WTC11 (cell line): ENCODE results near the gene AFF2. TPM values are rescaled to one million over a fixed set of nuclear protein-coding genes. Genes with fewer than 3 reads are reported as not detected.

Source experiments
- ATAC-seq: fragments of 200-7000 bp; cut with Tn5 transposase; 2 replicates; pipeline ENCODE4 v1.10.0; 2021; ENCODE audit warnings: mild to moderate bottlenecking, moderate library complexity
- CTCF ChIA-PET: fragments of 300-600 bp; sonication (Branson Sonifier 250); formaldehyde crosslinking; loops from one replicate; lab custom pipeline; 2021; ENCODE audit warnings: antibody characterized with exemption; lab: Charles Lee
- POLR2A ChIA-PET: fragments of 350-600 bp; sonication (Branson Sonifier 250); formaldehyde crosslinking; loops from one replicate; lab custom pipeline; 2021; ENCODE audit warnings: antibody characterized with exemption; lab: Charles Lee
- DNase-seq: peaks from one replicate; pipeline ENCODE4 v3.0.0; 2021; ENCODE audit warnings: low spot score
- H3K27ac Mint-ChIP-seq: 2 replicates; pipeline ENCODE4 v1.8.0; 2021; ENCODE audit warnings: mixed read lengths
- H3K27me3 Mint-ChIP-seq: 2 replicates; pipeline ENCODE4 v1.8.0; 2021; ENCODE audit warnings: low read depth, mild to moderate bottlenecking, moderate library complexity, mixed read lengths
- H3K36me3 Mint-ChIP-seq: 2 replicates; pipeline ENCODE4 v1.8.0; 2021; ENCODE audit warnings: mixed read lengths
- H3K4me1 Mint-ChIP-seq: 2 replicates; pipeline ENCODE4 v1.8.0; 2022; ENCODE audit warnings: mixed read lengths
- H3K4me3 Mint-ChIP-seq: 2 replicates; pipeline ENCODE4 v1.8.0; 2021; ENCODE audit warnings: mild to moderate bottlenecking, moderate library complexity, mixed read lengths
- H3K9me3 Mint-ChIP-seq: 2 replicates; pipeline ENCODE4 v1.8.0; 2021; ENCODE audit warnings: mixed read lengths
- CREB1 ChIP-seq: sonication (generic); formaldehyde crosslinking; IDR thresholded peaks from 2 replicates; pipeline ENCODE4 v1.8.0; 2023; ENCODE audit warnings: mild to moderate bottlenecking, missing genetic modification reagents
- CREM ChIP-seq: sonication (generic); formaldehyde crosslinking; IDR thresholded peaks from 2 replicates; pipeline ENCODE4 v1.8.1; 2022; ENCODE audit warnings: mild to moderate bottlenecking, missing genetic modification reagents, moderate library complexity
- FOXP1 ChIP-seq: sonication (generic); formaldehyde crosslinking; IDR thresholded peaks from 2 replicates; pipeline ENCODE4 v1.8.0; 2022; ENCODE audit warnings: missing genetic modification reagents, mild to moderate bottlenecking, moderate library complexity, borderline replicate concordance
- NFATC4 ChIP-seq: fragments of 250-450 bp; sonication (Bioruptor Pico); IDR thresholded peaks from 2 replicates; pipeline ENCODE4 v1.9.0; 2021; ENCODE audit warnings: mild to moderate bottlenecking
- NR1H2 ChIP-seq: sonication (generic); formaldehyde crosslinking; IDR thresholded peaks from 2 replicates; pipeline ENCODE4 v1.9.0; 2021; ENCODE audit warnings: mild to moderate bottlenecking, moderate library complexity, missing genetic modification reagents
- NR2C2 ChIP-seq: sonication (generic); formaldehyde crosslinking; IDR thresholded peaks from 2 replicates; pipeline ENCODE4 v1.8.0; 2022; ENCODE audit warnings: mild to moderate bottlenecking, missing genetic modification reagents
- RELA ChIP-seq: sonication (generic); formaldehyde crosslinking; IDR thresholded peaks from 2 replicates; pipeline ENCODE4 v1.8.1; 2022; ENCODE audit warnings: missing genetic modification reagents, mild to moderate bottlenecking, borderline replicate concordance
- RORB ChIP-seq: fragments of 250-450 bp; sonication (Bioruptor Pico); IDR thresholded peaks from 2 replicates; pipeline ENCODE4 v1.9.0; 2021; ENCODE audit warnings: mild to moderate bottlenecking
- ZNF121 ChIP-seq: sonication (generic); formaldehyde crosslinking; IDR thresholded peaks from 2 replicates; pipeline ENCODE4 v1.8.0; 2023; ENCODE audit warnings: missing genetic modification reagents
- ZNF232 ChIP-seq: sonication (generic); formaldehyde crosslinking; IDR thresholded peaks from 2 replicates; pipeline ENCODE4 v1.8.0; 2022; ENCODE audit warnings: mild to moderate bottlenecking, missing genetic modification reagents
- ZNF317 ChIP-seq: sonication (generic); formaldehyde crosslinking; IDR thresholded peaks from 2 replicates; pipeline ENCODE4 v1.8.1; 2023; ENCODE audit warnings: low read depth, mild to moderate bottlenecking, moderate library complexity, missing genetic modification reagents, borderline replicate concordance
- ZNF396 ChIP-seq: fragments of 250-450 bp; sonication (Bioruptor Pico); IDR thresholded peaks from 2 replicates; pipeline ENCODE4 v1.8.0; 2021; ENCODE audit warnings: mild to moderate bottlenecking, moderate library complexity, borderline replicate concordance
- ZNF416 ChIP-seq: fragments of 250-450 bp; sonication (Bioruptor Pico); IDR thresholded peaks from 2 replicates; pipeline ENCODE4 v1.9.0; 2021; ENCODE audit warnings: mild to moderate bottlenecking, inconsistent platforms
- total RNA-seq: library from RNA; stranded (reverse); gene quantifications from 3 replicates; pipeline ENCODE4 v1.2.3, GENCODE V29; 2021
- TF ChIP-seq, protein P1 (sequence below): fragments of 250-450 bp; sonication (Bioruptor Pico); IDR thresholded peaks from 2 replicates; pipeline ENCODE4 v1.9.0; 2021; ENCODE audit warnings: moderate library complexity, mild to moderate bottlenecking, inconsistent platforms, borderline replicate concordance
- TF ChIP-seq, protein P2 (sequence below): sonication (generic); formaldehyde crosslinking; IDR thresholded peaks from 2 replicates; pipeline ENCODE4 v1.8.1; 2022; ENCODE audit warnings: missing genetic modification reagents, borderline replicate concordance
- TF ChIP-seq, protein P3 (sequence below): fragments of 250-450 bp; sonication (Bioruptor Pico); IDR thresholded peaks from 2 replicates; pipeline ENCODE4 v1.9.0; 2021; ENCODE audit warnings: mild to moderate bottlenecking, borderline replicate concordance
- TF ChIP-seq, protein P4 (sequence below): sonication (generic); formaldehyde crosslinking; IDR thresholded peaks from 2 replicates; pipeline ENCODE4 v1.8.0; 2022; ENCODE audit warnings: mild to moderate bottlenecking, missing genetic modification reagents
- TF ChIP-seq, protein P5 (sequence below): fragments of 250-450 bp; sonication (Bioruptor Pico); IDR thresholded peaks from 2 replicates; pipeline ENCODE4 v1.9.0; 2021; ENCODE audit warnings: mild to moderate bottlenecking

AFF2 gene
- total RNA-seq, 1 experiment from 2014 or later: 7.6 TPM

DNA sequence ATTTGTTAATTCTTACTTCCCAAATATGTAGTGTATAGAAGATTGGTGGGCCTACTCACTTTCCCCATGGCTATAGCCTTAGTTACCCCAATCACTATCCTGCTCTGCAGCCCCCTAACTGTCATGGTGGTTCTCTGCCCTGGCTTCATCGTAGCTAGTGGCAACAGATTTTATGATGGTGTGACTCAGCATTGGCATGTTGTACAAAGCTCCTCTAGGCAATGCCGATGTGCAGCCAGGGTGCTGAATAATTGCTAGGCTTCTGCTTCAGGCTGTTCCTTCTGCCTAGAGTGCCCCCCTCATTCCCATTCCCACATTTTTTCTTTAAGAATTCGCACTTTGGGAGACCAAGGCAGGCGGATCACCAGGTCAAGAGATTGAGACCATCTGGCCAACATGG is 35.2 kb downstream of the AFF2 start:
- DNase-seq: no peak
- TF ChIP-seq NR2C2: no peak
- TF ChIP-seq, protein P1, sequence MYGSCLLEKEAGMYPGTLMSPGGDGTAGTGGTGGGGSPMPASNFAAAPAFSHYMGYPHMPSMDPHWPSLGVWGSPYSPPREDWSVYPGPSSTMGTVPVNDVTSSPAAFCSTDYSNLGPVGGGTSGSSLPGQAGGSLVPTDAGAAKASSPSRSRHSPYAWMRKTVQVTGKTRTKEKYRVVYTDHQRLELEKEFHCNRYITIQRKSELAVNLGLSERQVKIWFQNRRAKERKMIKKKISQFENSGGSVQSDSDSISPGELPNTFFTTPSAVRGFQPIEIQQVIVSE (CRISPR knock-in tag): no peak
- ChIA-PET CTCF (interaction anchor here (1.2 kb wide), 1 partner anchor 17 kb away, joined by 5 read pairs; no protein-coding TSS in a partner anchor), POLR2A (no interaction called here)
- Mint-ChIP-seq H3K27ac (no peak overlapping the region), H3K27me3 (no peaks in the 10 kb centered on the region), H3K4me1 (peaks cover 17% of the 10 kb centered on the region), H3K4me3 (no peak overlapping the region), H3K36me3 (no peaks in the 10 kb centered on the region), H3K9me3 (no peaks in the 10 kb centered on the region)
- ATAC-seq: no peak

DNA sequence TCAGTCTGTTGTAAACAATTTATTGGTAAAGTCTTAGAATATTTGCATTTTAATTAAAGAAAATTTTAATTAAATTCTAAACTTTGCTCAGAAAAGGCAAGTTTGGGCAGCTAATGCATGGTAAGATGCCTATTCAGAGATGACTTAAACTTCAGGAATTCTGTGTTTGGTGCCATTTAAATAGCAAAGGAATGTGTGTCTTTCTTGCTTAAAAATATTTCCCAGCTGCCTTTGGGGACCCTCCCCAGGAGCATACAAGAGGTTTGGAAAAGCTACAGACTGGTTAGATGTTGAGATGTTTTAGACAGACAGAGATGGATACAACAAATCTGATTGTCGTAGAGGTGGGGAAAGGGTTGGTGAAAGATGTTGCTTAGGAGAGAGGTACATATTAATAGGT is 36.5 kb downstream of the AFF2 start:
- no peak for TF ChIP-seq ZNF416 (CRISPR knock-in tag)
- TF ChIP-seq, all 79 proteins: peak for 0
- H3K36me3 Mint-ChIP-seq: no peaks in the 10 kb centered on the region
- no peak overlapping the region for H3K27ac Mint-ChIP-seq
- DNase-seq (no peak), ATAC-seq (no peak)
- CTCF ChIA-PET: no interaction called here
- H3K27me3 Mint-ChIP-seq: no peaks in the 10 kb centered on the region
- H3K4me1 Mint-ChIP-seq: peaks cover 18% of the 10 kb centered on the region
- POLR2A ChIA-PET: no interaction called here
- no peaks in the 10 kb centered on the region for H3K9me3 Mint-ChIP-seq
- H3K4me3 Mint-ChIP-seq: no peak overlapping the region

DNA sequence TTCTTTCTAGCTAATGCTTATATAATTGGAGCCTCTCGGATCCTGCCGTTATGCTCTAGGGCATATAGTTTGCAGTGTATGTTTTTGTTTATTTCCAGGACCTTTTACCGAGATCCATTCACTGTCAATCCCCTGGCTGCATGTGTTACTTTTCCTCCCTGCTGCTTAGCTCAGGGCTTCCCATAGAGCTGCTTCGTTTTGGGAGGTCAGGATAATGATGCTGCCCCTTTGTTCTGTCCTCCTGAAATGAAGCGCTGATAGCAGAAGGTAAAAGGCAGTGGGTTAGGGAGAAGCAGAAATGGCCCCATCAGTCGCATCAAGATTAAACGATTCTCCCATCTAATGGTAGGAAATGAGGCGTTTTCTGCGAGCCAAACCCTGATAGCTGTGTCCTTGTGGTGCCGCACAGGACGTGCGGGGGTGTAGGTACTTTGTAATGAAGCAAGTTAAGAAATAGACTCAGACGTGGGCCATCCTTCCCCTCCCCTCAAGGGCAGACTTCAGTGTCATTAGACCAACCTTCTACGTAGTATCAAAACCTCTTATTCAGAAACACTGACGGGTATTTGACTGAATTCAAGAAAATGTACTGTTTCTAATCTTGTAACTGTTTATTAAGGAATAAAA is 37.3 kb downstream of the AFF2 start:
- no peak overlapping the region for H3K4me3 Mint-ChIP-seq
- H3K27ac Mint-ChIP-seq: no peak overlapping the region
- no peak for DNase-seq

More for the DNA sequence above, 37.3 kb downstream of the AFF2 start:
- H3K4me1 Mint-ChIP-seq: peaks cover 18% of the 10 kb centered on the region
- CTCF ChIA-PET: interaction anchor here (1.2 kb wide), 1 partner anchor 15 kb away, joined by 4 read pairs; no protein-coding TSS in a partner anchor
- H3K27me3 Mint-ChIP-seq: no peaks in the 10 kb centered on the region
- POLR2A ChIA-PET: no interaction called here
- H3K36me3 Mint-ChIP-seq: no peaks in the 10 kb centered on the region
- TF ChIP-seq NR1H2 (CRISPR knock-in tag): no peak
- TF ChIP-seq, protein P2, sequence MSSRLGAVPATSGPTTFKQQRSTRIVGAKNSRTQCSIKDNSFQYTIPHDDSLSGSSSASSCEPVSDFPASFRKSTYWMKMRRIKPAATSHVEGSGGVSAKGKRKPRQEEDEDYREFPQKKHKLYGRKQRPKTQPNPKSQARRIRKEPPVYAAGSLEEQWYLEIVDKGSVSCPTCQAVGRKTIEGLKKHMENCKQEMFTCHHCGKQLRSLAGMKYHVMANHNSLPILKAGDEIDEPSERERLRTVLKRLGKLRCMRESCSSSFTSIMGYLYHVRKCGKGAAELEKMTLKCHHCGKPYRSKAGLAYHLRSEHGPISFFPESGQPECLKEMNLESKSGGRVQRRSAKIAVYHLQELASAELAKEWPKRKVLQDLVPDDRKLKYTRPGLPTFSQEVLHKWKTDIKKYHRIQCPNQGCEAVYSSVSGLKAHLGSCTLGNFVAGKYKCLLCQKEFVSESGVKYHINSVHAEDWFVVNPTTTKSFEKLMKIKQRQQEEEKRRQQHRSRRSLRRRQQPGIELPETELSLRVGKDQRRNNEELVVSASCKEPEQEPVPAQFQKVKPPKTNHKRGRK (CRISPR knock-in tag): no peak
- TF ChIP-seq, protein P3, sequence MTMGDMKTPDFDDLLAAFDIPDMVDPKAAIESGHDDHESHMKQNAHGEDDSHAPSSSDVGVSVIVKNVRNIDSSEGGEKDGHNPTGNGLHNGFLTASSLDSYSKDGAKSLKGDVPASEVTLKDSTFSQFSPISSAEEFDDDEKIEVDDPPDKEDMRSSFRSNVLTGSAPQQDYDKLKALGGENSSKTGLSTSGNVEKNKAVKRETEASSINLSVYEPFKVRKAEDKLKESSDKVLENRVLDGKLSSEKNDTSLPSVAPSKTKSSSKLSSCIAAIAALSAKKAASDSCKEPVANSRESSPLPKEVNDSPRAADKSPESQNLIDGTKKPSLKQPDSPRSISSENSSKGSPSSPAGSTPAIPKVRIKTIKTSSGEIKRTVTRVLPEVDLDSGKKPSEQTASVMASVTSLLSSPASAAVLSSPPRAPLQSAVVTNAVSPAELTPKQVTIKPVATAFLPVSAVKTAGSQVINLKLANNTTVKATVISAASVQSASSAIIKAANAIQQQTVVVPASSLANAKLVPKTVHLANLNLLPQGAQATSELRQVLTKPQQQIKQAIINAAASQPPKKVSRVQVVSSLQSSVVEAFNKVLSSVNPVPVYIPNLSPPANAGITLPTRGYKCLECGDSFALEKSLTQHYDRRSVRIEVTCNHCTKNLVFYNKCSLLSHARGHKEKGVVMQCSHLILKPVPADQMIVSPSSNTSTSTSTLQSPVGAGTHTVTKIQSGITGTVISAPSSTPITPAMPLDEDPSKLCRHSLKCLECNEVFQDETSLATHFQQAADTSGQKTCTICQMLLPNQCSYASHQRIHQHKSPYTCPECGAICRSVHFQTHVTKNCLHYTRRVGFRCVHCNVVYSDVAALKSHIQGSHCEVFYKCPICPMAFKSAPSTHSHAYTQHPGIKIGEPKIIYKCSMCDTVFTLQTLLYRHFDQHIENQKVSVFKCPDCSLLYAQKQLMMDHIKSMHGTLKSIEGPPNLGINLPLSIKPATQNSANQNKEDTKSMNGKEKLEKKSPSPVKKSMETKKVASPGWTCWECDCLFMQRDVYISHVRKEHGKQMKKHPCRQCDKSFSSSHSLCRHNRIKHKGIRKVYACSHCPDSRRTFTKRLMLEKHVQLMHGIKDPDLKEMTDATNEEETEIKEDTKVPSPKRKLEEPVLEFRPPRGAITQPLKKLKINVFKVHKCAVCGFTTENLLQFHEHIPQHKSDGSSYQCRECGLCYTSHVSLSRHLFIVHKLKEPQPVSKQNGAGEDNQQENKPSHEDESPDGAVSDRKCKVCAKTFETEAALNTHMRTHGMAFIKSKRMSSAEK (CRISPR knock-in tag): no peak
- no peak for TF ChIP-seq NFATC4 (CRISPR knock-in tag)
- TF ChIP-seq ZNF317 (CRISPR knock-in tag): no peak
- TF ChIP-seq, protein P4, sequence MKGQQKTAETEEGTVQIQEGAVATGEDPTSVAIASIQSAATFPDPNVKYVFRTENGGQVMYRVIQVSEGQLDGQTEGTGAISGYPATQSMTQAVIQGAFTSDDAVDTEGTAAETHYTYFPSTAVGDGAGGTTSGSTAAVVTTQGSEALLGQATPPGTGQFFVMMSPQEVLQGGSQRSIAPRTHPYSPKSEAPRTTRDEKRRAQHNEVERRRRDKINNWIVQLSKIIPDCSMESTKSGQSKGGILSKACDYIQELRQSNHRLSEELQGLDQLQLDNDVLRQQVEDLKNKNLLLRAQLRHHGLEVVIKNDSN: no peak
- TF ChIP-seq RORB: no peak
- TF ChIP-seq FOXP1 (CRISPR knock-in tag): no peak
- no peak for TF ChIP-seq RELA
- TF ChIP-seq CREB1 (CRISPR knock-in tag): no peak
- TF ChIP-seq, protein P5, sequence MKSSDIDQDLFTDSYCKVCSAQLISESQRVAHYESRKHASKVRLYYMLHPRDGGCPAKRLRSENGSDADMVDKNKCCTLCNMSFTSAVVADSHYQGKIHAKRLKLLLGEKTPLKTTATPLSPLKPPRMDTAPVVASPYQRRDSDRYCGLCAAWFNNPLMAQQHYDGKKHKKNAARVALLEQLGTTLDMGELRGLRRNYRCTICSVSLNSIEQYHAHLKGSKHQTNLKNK (CRISPR knock-in tag): no peak
- no peak for TF ChIP-seq ZNF121 (CRISPR knock-in tag)
- TF ChIP-seq CREM (CRISPR knock-in tag): no peak
- TF ChIP-seq ZNF396 (CRISPR knock-in tag): no peak
- no peak for TF ChIP-seq ZNF232 (CRISPR knock-in tag)
- peak; percentile 52 for ATAC-seq
- no peaks in the 10 kb centered on the region for H3K9me3 Mint-ChIP-seq
